ENCODE measurements around the gene CCL4. TPM values are rescaled to one million over a fixed set of nuclear protein-coding genes. Genes with fewer than 3 reads are reported as not detected.

CCL4 gene
- total and polyA plus RNA-seq, 7 experiments from 2014 or later: 0.74 to 35.6 (median 2.2) TPM

DNA sequence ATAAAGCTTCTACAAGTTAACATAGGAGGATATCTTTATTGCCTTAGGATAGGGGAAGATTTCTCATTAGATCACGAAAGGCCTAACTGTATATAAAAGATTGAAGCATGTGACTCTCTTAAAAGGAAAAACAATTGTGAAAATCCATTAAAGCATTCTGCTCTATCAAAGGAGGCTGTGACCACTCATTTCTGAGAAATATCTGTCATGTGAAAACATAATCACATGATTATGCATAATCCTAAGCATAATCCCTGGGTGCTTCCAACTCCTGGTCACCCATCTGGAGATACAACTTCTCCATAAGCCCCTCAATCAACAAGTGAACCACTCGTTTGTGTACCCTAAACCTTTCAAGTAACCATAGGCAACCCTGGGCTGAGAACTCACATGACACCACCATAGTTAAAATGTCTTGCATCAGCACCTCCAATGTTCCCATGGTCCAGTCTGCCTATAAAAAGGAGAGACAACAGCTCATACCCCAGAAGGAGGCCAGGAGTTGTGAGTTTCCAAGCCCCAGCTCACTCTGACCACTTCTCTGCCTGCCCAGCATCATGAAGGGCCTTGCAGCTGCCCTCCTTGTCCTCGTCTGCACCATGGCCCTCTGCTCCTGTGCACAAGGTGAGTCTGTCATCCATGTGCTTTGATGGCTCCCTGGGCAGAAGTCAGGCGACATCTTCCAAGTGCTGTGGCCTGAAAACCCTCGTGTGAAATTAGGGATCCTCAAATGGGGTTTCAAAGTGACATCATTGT lies 39.7 kb upstream of the CCL4 start, which contains the start of gene CCL18:
TSS of gene CCL18 (plus strand) at position 487 of the 756 bp plus-strand sequence. CDS start at position 558, 71 bp downstream.
- Mint-ChIP-seq H3K27ac (no peak within 1 kb of the TSS), H3K27me3 (peaks cover 0 to 43% (median 6%) of the 10 kb centered on the region in 5 donors), H3K4me1 (peaks cover 0 to 14% (median 0%) of the 10 kb centered on the region in 7 donors), H3K4me3 (no peak within 1 kb of the TSS), H3K36me3 (no peaks in the 10 kb centered on the region), H3K9me3 (no peaks in the 10 kb centered on the region)
- ChIA-PET CTCF (no interaction called here), POLR2A (interaction anchor here (0.6 kb wide), 1 partner anchor 47 kb away, joined by 3 read pairs; no protein-coding TSS in a partner anchor)
- no peaks in the 10 kb centered on the region for H3K36me3 ChIP-seq (ENCODE audit: control insufficient read depth in 2 of 3, insufficient read depth in 3 of 3, low read length in 3 of 3)
- no peak within 1 kb of the TSS for H3K27ac ChIP-seq (ENCODE audit: low read depth, low read length)
- intact Hi-C loops (cut with micrococcal nuclease): no loop called here
- H3K4me3 ChIP-seq (ENCODE audit: low read length): no peak within 1 kb of the TSS
- H3K9me3 ChIP-seq (ENCODE audit: control insufficient read depth in 2 of 3, low read length in 3 of 3): no peaks in the 10 kb centered on the region
- DNase-seq (no peak), ATAC-seq (no peak)
- H3K4me1 ChIP-seq (ENCODE audit: control insufficient read depth in 2 of 2, insufficient read depth in 2 of 2, low read length in 2 of 2): peaks cover 0 to 24% of the 10 kb centered on the region in 2 donors
- no peaks in the 10 kb centered on the region for H3K27me3 ChIP-seq (ENCODE audit: control insufficient read depth in 2 of 2, insufficient read depth in 2 of 2, low read length in 2 of 2)

DNA sequence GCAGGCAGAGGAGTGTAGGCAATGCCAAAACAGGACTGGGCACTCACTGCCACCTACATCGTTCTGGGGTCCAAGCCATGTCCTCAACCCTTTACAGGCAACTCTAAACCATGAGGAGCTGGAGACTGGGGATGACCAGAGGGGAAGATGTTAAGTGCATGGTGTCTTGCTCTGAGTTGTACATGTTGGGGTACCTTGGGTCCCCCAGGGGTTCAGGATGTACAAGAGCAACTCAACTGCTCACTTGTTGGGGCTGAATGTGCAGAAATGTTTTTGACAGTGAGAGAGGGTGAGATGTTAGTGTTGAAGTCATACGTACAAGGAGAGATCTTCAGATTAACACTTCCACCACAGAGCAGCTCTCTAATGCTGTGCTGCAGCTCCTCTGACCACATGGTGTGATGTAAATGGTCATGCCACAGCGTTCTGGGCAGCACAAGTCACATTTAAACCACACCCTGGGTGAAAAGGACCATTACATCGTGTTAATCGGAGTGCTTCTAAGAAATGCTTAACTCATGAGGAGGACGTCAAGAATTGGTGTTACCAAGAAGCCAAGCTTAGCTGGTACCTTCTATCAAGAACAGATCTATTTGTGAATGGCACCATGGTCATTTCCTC lies 37.2 kb upstream of the CCL4 start:
- ATAC-seq: peak; percentile 91

DNA sequence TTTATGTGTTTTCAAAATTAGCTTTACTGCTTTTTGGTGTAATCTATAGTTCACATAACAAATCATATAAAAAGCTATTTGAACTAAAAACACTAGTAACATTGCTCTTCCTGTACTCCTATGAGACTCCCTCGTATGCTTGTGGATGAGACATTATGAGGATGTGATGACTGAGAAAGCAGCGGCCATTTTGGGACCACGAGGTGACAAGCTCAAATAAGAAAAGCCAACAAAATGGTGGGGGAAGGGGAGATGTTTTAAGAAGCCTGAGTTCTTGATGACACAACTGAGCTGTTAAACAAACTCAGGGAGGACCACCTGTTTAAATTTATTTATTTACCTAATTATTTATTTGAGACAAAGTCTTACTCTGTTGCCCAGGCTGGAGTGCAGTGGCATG lies 35.1 kb upstream of the CCL4 start:
- intact Hi-C loops (cut with micrococcal nuclease): no loop called here
- no peak overlapping the region for H3K4me3 ChIP-seq (ENCODE audit: low read length)
- no peak for ATAC-seq
- Mint-ChIP-seq H3K36me3 (no peaks in the 10 kb centered on the region), H3K4me3 (no peak overlapping the region), H3K4me1 (peaks cover 0 to 18% (median 6%) of the 10 kb centered on the region in 7 donors), H3K9me3 (no peaks in the 10 kb centered on the region), H3K27me3 (peaks cover 4 to 37% (median 6%) of the 10 kb centered on the region in 5 donors), H3K27ac (no peak overlapping the region)
- ChIA-PET CTCF (no interaction called here), POLR2A (no interaction called here)
- H3K27ac ChIP-seq (ENCODE audit: low read depth, low read length): no peak overlapping the region
- no peaks in the 10 kb centered on the region for H3K27me3 ChIP-seq (ENCODE audit: control insufficient read depth in 2 of 2, insufficient read depth in 2 of 2, low read length in 2 of 2)
- no peak for DNase-seq
- H3K9me3 ChIP-seq (ENCODE audit: control insufficient read depth in 2 of 3, low read length in 3 of 3): no peaks in the 10 kb centered on the region
- H3K4me1 ChIP-seq (ENCODE audit: control insufficient read depth in 2 of 2, insufficient read depth in 2 of 2, low read length in 2 of 2): peaks cover 0 to 29% of the 10 kb centered on the region in 2 donors
- H3K36me3 ChIP-seq (ENCODE audit: control insufficient read depth in 2 of 3, insufficient read depth in 3 of 3, low read length in 3 of 3): no peaks in the 10 kb centered on the region

More for the DNA sequence above, 37.2 kb upstream of the CCL4 start:
- H3K4me3 Mint-ChIP-seq: no peak overlapping the region
- no peaks in the 10 kb centered on the region for H3K9me3 ChIP-seq (ENCODE audit: control insufficient read depth in 2 of 3, low read length in 3 of 3)
- no peaks in the 10 kb centered on the region for H3K36me3 ChIP-seq (ENCODE audit: control insufficient read depth in 2 of 3, insufficient read depth in 3 of 3, low read length in 3 of 3)
- H3K36me3 Mint-ChIP-seq: no peaks in the 10 kb centered on the region
- POLR2A ChIA-PET: no interaction called here
- H3K4me3 ChIP-seq (ENCODE audit: low read length): no peak overlapping the region
- intact Hi-C loops (cut with micrococcal nuclease): no loop called here
- peaks cover 0 to 14% (median 0%) of the 10 kb centered on the region in 7 donors for H3K4me1 Mint-ChIP-seq
- peaks cover 4 to 47% (median 5%) of the 10 kb centered on the region in 5 donors for H3K27me3 Mint-ChIP-seq
- no peaks in the 10 kb centered on the region for H3K27me3 ChIP-seq (ENCODE audit: control insufficient read depth in 2 of 2, insufficient read depth in 2 of 2, low read length in 2 of 2)
- DNase-seq: no peak
- no peaks in the 10 kb centered on the region for H3K9me3 Mint-ChIP-seq
- no peak overlapping the region for H3K27ac ChIP-seq (ENCODE audit: low read depth, low read length)
- H3K4me1 ChIP-seq (ENCODE audit: control insufficient read depth in 2 of 2, insufficient read depth in 2 of 2, low read length in 2 of 2): peaks cover 0 to 24% of the 10 kb centered on the region in 2 donors
- CTCF ChIA-PET: no interaction called here
- H3K27ac Mint-ChIP-seq: peak overlapping the region in 1 of 9 donors; percentile 12

DNA sequence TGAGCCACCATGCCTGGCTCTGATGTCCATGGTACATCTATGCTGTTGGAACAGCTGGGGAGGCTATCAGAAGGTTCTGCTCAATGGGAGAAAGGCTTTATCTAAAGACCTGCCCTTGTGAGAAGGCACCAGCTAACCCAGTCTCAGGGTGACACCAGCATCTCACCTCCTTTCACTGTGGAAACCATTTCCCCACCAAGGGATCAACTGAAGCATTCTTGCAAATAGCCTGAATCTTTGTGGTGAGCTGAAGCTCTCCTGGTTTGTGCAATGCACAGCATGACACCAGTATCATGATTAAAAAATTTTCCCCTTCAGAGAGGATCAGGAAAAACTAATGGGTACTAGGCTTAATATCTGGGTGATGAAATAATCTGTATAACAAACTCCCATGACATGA lies 34.5 kb upstream of the CCL4 start:
- no peaks in the 10 kb centered on the region for H3K9me3 ChIP-seq (ENCODE audit: control insufficient read depth in 2 of 3, low read length in 3 of 3)
- H3K27ac Mint-ChIP-seq: no peak overlapping the region
- peaks cover 4 to 37% (median 6%) of the 10 kb centered on the region in 5 donors for H3K27me3 Mint-ChIP-seq
- H3K4me3 ChIP-seq (ENCODE audit: low read length): no peak overlapping the region
- POLR2A ChIA-PET: no interaction called here
- no peak overlapping the region for H3K4me3 Mint-ChIP-seq
- CTCF ChIA-PET: no interaction called here
- no peaks in the 10 kb centered on the region for H3K36me3 ChIP-seq (ENCODE audit: control insufficient read depth in 2 of 3, insufficient read depth in 3 of 3, low read length in 3 of 3)
- peaks cover 0 to 18% (median 6%) of the 10 kb centered on the region in 7 donors for H3K4me1 Mint-ChIP-seq
- H3K9me3 Mint-ChIP-seq: no peaks in the 10 kb centered on the region
- no peak overlapping the region for H3K27ac ChIP-seq (ENCODE audit: low read depth, low read length)
- DNase-seq: no peak
- no peaks in the 10 kb centered on the region for H3K27me3 ChIP-seq (ENCODE audit: control insufficient read depth in 2 of 2, insufficient read depth in 2 of 2, low read length in 2 of 2)
- no peaks in the 10 kb centered on the region for H3K36me3 Mint-ChIP-seq
- H3K4me1 ChIP-seq (ENCODE audit: control insufficient read depth in 2 of 2, insufficient read depth in 2 of 2, low read length in 2 of 2): peaks cover 0 to 29% of the 10 kb centered on the region in 2 donors
- intact Hi-C loops (cut with micrococcal nuclease): no loop called here
- ATAC-seq: no peak

DNA sequence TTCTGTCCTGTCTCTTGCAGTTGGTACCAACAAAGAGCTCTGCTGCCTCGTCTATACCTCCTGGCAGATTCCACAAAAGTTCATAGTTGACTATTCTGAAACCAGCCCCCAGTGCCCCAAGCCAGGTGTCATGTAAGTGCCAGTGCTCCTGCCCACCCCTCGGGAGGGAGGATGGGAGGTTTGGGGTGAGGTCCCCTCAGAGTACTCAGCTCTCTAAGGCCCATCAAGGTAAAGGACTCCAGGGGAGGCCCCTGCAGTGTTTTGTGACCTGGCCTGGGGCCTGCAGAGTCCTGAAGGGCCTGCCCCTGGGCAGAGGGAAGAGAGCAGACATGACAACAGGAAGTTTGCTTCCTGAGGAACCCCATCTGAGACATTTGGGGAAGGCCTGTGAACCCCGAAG lies 33.2 kb upstream of the CCL4 start:
- no peaks in the 10 kb centered on the region for H3K36me3 ChIP-seq (ENCODE audit: control insufficient read depth in 2 of 3, insufficient read depth in 3 of 3, low read length in 3 of 3)
- no peaks in the 10 kb centered on the region for H3K27me3 ChIP-seq (ENCODE audit: control insufficient read depth in 2 of 2, insufficient read depth in 2 of 2, low read length in 2 of 2)
- Mint-ChIP-seq H3K4me3 (no peak overlapping the region), H3K36me3 (no peaks in the 10 kb centered on the region), H3K27ac (no peak overlapping the region), H3K27me3 (peaks cover 4 to 29% (median 6%) of the 10 kb centered on the region in 5 donors), H3K9me3 (no peaks in the 10 kb centered on the region), H3K4me1 (peaks cover 0 to 18% (median 6%) of the 10 kb centered on the region in 7 donors)
- DNase-seq (no peak), ATAC-seq (no peak)
- CTCF ChIA-PET: no interaction called here
- intact Hi-C loops (cut with micrococcal nuclease): no loop called here
- H3K9me3 ChIP-seq (ENCODE audit: control insufficient read depth in 2 of 3, low read length in 3 of 3): no peaks in the 10 kb centered on the region
- peaks cover 0 to 26% of the 10 kb centered on the region in 2 donors for H3K4me1 ChIP-seq (ENCODE audit: control insufficient read depth in 2 of 2, insufficient read depth in 2 of 2, low read length in 2 of 2)
- H3K27ac ChIP-seq (ENCODE audit: low read depth, low read length): no peak overlapping the region
- POLR2A ChIA-PET: no interaction called here
- no peak overlapping the region for H3K4me3 ChIP-seq (ENCODE audit: low read length)

DNA sequence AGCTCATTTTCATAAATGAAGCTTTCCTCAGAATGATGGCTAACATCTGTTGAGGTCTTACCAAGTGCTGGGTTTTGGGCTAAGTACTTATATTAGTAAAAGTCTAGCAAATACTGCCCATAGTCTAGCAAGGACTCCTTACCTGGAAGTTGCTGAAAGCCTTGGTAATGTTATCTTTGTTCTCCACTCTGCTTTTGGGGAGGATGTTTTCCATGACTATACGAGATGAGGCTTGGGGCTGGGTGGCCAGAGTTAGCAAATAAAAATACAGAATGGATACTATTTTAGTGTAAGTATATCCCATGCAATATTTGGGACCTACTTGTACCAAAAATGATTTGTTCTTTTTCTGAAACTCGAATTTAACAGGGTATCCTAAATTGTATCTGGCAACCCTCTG lies 31.9 kb upstream of the CCL4 start:
- ATAC-seq: no peak
- H3K27ac ChIP-seq (ENCODE audit: low read depth, low read length): no peak overlapping the region
- DNase-seq: no peak
- peaks cover 0 to 16% of the 10 kb centered on the region in 2 donors for H3K4me1 ChIP-seq (ENCODE audit: control insufficient read depth in 2 of 2, insufficient read depth in 2 of 2, low read length in 2 of 2)
- H3K4me1 Mint-ChIP-seq: peaks cover 0 to 11% (median 3%) of the 10 kb centered on the region in 7 donors
- H3K27me3 Mint-ChIP-seq: peaks cover 0 to 19% (median 4%) of the 10 kb centered on the region in 5 donors
- no peak overlapping the region for H3K4me3 ChIP-seq (ENCODE audit: low read length)
- H3K36me3 ChIP-seq (ENCODE audit: control insufficient read depth in 2 of 3, insufficient read depth in 3 of 3, low read length in 3 of 3): no peaks in the 10 kb centered on the region
- ChIA-PET CTCF (no interaction called here), POLR2A (no interaction called here)
- H3K9me3 Mint-ChIP-seq: no peaks in the 10 kb centered on the region
- H3K36me3 Mint-ChIP-seq: no peaks in the 10 kb centered on the region
- H3K27ac Mint-ChIP-seq: no peak overlapping the region
- no peaks in the 10 kb centered on the region for H3K9me3 ChIP-seq (ENCODE audit: control insufficient read depth in 2 of 3, low read length in 3 of 3)
- no peak overlapping the region for H3K4me3 Mint-ChIP-seq
- intact Hi-C loops (cut with micrococcal nuclease): loop anchor here (1.0 to 2.0 kb wide), 3 partner anchors 102 to 222 kb away; no protein-coding TSS in a partner anchor
- H3K27me3 ChIP-seq (ENCODE audit: control insufficient read depth in 2 of 2, insufficient read depth in 2 of 2, low read length in 2 of 2): no peaks in the 10 kb centered on the region

Measured in naive thymus-derived CD4-positive, alpha-beta T cell (primary cell).